SHP77 treated with DMSO at 0.1 percent for 48 hours (cell line): ENCODE measurements around the gene ZNF134.

Source experiments
- DNase-seq: peaks from one replicate; lab custom pipeline; 2025; lab: John Stamatoyannopoulos, UW

The ZNF134 gene

DNA sequence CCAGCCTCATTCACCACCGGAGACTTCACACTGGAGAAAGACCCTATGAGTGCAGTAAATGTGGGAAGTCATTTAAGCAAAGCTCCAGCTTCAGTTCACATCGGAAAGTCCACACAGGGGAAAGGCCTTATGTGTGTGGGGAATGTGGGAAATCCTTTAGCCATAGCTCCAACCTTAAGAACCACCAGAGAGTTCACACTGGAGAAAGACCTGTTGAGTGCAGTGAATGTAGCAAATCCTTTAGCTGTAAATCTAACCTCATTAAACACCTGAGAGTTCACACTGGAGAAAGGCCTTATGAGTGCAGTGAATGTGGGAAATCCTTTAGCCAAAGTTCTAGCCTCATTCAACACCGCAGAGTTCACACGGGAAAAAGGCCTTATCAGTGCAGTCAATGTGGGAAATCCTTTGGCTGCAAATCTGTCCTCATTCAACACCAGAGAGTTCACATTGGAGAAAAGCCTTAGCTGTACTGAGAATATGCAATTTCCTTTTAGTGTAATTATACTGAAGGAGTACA, 27.7 kb downstream of the ZNF134 start:
- no peak for DNase-seq

DNA sequence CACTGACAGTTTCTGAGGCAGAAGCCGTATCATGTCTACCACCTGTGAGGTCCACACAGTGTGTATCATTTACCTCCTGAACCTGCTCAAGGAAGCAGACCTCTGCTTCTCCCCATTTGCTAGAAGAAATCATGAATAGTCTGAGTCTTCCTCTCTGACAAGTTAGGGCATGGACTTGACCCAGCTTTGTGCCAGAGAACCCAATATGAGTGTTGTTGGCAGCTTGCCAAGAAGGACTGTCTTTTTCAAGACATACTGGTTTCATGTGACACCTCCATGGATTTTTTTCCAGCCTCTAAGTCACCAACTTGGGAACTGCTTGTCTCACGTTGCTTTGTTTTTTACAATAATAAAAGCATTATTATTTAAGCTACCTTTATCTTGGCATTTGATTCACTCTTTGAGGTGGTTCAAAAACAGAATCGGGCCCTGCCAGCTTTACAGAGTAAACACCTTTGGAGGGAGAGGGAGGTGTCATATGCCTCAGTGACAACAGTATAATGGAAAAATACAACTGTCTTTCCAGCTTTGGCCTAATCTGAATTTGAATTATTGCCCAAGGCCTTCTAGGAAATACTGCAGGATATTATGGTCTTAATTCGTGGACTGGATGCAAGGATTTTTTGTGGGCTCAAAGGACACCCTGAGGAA, 28.5 kb downstream of the ZNF134 start:
- no peak for DNase-seq

DNA sequence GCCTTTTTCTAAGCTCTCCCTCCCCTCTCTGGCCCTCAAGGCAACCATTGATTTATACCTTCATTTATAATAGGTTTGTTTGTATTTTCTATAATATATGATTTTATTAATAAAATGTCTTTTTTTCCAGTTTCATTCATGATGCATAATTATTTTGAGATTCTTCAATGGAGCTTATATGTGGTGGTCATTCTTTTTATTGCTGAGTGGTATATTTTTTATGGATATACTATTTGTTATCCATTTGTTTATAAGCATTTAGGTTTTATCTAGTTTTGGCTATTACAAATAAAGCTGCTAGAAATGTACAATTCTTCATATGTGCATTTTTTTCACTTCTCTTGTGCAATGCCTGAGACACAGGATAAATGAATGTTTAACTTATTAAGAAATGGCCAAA, 29.7 kb downstream of the ZNF134 start:
- DNase-seq: no peak

DNA sequence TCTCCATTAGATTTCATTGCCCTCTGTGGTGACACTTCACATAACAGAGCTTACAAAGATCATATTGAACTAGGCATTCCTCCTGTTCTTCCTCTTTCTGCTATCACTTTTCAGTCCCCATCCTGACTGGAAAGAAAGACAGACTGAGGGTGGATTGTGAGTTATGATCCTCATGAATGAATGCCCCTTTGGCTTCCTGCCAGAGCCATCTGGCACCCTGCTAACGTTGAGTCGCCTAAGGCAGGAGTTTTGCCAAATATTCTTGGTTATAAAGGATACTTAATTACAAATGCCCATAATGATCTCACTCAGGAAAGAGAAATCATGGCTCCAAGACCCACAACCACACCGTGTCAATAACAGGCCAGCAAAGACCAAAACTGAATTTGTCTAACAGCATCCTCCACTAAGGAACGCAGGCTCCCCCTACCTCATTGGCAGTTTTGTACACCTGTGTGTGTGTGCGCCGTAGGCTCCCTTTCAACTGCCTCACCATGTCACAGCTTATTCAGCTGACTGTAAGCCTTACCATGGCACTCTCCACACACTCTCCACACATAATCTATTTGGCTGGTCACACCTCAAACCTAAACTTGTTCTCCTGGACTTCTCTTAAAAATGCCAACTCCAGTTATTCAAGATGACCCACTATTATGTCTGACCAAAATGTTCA, 34.4 kb downstream of the ZNF134 start:
- no peak for DNase-seq

DNA sequence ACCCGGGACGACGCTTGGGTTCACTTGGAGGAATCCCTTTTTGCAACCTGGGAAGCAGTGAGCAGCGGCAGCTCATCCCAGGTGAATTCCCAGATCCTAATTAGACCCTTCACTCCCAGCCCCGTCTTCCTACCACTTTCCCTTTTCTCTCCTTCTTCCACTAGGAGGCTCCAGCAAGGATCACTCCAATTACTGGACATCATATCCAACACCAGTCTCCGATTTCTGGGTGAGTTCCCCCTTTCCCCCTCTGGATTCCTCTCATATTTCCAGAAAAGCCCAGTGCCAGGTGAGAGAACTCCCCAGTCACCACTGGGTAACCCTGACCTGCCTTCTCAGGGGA, 37.6 kb downstream of the ZNF134 start:
- DNase-seq: no peak

DNA sequence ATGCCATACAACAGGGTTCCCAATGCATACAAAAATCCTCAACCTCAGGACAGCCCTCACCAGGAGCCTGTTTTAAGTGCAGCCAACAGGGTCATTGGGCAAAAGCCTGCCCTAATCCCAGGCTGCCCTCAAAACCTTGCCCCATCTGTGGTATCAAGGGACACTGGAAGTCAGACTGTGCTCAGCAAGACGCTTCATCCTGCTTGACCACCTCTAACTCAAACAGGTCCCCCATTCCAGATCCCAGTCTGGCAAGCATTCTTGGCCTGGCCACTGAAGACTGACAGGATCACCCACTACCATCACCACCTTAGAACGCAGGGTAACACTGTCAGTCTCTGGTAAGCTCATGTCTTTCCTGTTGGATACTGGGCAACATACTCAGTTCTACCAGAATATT, 39.6 kb downstream of the ZNF134 start:
- no peak for DNase-seq

DNA sequence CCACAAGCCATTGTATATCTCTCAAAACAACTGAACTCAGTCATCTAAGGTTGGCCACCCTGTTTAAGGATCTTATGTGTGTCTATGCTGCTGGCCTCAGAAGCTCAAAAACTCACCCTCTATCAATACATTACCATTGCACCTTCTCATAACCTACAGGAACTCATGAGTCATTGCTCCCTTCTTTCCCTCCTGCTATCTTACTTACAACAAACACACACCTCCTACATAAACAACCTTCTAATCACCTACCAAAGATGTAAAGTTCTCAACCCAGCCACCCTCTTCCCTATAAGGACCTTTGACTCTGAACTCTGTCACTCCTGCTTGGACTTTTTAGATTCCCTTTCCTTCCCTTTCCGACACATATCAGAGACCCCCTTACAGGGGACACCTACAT, 41.4 kb downstream of the ZNF134 start:
- DNase-seq: no peak

DNA sequence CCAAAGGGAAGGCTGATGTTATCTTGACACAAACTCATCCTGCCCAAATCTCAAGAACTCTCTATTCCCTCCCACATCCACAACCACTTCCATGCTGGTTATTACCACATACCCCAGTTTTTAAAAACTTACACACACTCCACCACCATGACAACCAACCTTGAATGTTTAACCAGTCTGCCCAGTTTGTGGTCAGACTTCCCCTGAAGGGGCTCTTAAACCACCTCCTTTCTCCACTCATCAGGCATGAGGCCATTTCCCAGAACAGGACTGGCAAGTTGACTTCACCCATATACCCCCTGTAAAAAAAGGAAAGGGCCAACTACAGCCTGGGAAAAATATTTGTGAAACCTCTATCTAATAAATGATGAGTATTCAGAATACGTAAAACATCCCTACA, 42.3 kb downstream of the ZNF134 start:
- DNase-seq: no peak

DNA sequence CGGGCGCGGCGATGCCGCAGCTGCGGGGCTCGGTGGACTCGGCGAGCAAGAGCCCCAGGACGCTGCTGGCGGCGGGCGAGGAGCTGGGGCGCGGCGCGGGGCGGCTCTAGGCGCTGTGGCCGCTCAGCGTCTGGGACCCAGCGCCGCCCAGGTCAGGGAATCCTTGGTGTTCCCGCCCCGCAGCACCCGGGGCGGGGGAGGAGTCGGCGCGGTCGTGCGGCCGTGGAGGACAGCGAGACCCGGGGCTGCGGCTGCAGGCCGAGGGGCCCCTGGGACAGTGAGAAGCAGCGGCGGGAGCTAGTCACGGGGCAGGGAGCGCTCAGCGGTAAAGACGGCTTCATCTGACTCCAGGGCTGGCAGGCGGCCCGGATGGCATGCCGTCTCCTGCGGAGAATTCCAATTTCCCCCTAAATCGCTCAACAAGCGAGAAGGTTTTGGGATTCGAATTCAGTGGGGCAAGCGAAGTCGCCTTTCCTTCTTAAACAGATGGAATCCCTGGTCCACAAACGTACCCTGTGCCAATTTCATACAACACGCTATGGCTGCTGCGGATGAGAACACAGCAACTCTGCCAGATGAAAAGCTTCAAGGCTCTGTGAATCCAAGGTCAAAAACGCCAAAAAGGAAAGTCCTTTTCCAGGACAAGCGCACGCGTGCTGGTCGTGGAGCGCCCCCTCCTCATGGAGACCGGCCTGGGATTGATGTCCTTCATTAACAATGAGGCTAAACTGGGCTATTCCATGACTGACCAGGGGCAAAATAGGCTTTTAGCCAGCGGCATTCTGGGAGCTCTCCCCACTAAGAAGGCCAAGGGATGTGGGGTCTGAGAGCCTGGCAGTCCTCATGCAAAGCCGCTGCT, 50.5 kb downstream of the ZNF134 start:
- no peak for DNase-seq

DNA sequence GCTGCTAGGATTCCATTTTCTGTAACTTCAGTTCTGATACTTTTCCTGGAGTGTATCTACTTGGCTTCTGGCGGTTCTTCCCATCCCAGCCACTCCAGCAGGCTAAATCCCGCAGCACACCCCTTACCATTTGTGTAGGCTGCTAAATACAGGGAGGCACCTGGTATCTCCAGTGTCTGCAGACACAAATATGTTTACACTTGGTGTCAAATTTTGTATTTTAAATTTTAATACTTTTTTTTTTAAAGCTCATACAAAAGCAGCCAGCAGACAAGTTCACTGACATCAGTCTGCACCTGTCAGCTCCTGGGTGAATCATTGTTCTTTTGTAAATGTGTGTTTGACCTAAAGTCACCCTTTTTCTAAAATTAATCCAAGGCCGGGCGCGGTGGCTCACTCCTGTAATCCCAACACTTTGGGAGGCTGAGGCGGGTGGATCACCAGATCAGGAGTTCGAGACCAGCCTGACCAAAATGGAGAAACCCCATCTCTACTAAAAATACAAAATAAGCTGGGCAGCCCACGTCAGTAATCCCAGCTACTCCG, 51.3 kb downstream of the ZNF134 start:
- DNase-seq: no peak

DNA sequence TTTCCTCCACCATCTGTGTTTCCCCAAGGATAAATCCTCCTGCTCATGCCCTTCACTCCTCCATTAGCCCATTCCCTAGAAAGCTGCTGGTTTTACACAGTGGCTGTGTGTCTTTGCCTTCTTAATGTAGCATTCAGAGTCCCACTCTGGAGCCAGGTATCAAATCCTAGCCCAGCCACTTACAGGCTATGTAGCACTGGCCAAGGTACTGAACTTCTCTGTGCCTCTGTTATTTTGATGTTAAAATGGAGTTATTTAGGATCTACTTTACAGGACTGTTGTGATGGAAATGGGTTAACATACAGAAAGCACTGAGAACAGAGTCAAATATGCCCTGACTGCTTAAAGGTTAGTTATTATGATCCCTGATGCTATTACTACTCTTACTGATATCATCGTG, 53.2 kb downstream of the ZNF134 start:
- DNase-seq: no peak

DNA sequence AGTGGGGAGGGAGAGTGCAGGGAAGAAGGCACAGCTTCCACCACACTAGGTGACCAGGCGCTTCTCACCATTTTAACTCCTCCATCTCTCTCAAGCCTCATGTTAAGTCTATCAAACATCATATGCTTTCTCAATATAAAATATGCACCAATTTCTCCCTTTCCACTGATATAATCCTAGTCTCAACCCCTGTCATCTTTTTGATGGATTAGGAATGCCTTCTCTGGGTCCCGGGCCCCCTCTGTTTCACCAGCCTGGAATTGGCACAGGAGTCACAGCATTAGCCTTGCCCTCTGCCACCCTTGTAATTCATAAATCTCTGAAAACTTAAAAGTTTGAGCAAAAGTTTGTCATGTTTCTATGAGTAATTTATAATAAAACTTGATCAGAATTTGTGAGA, 54.6 kb downstream of the ZNF134 start, which contains the start of gene ZSCAN4:
Gene ZSCAN4, plus strand, starts transcription at position 301 of the 400 bp plus-strand sequence. CDS start 7,211 bp downstream, outside the sequence.
- DNase-seq: no peak

DNA sequence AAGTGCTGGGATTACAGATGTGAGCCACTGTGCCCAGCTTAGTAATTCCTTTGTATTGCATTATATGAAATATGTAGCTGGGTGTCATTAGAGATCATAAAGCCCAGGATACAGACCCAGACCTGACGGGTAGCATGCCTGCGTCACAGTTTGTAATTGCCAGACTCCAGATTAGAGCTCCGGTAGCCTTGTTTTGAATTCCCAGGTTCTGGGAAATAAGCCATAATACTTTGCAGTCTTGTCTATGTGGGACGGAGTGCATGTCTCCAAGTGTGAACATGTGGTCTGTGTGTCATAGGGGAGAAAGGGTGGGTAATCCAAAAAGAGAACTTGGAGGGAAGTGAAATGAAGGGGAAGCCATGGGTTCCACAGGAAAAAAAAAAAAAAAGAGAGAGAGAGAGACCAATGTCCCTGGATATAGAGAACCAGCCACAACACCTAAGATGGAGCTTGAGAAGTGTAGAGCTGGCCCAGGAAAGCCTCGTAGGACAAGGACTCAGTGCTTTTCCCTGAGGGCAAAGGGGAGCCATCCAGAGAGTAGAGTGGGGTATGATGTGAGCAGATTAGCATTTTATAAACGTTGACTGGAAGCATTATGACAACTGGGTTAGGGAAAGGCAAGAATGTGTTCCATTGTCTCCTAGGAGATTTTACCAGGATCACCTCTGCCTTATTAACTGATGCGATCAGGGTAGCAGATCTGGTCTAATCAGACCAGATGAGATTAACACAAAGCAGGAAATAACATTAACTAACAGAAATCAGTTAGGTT, 57.3 kb downstream of the ZNF134 start:
- DNase-seq: no peak

DNA sequence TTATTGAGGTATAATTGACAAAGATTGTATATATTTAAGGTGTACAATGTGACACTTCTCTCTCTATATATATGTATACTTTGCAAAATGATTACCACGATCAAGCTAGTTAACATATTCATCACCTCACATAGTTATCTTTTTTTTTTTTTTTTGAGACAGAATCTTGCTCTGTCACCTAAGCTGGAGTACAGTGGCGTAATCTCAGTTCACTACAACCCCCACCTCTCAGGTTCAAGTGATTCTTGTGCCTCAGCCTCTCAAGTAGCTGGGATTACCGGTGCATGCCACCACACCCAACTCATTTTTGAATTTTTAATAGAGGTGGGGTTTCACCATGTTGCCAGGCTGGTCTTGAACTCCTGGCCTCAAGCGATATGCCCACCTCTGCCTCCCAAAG, 58.4 kb downstream of the ZNF134 start:
- no peak for DNase-seq
